Activated CD4-positive, alpha-beta T cell treated with anti-CD3 and anti-CD28 coated beads, Interleukin-2, amount 50 U/mL, for 16 hours (primary cell): ENCODE data around the gene AGBL4.
A peak's percentile ranks its signal among the peaks of the same experiment; 100 is the strongest.
"Not testable (repeated sequence)": the region's sequence is repeated elsewhere in the genome, so short reads cannot be mapped to it uniquely, and the experiment has no call there.

Experiments used
- DNase-seq: peaks from one replicate; pipeline ENCODE4 v3.0.0-alpha.2; 2020

The AGBL4 gene

DNA sequence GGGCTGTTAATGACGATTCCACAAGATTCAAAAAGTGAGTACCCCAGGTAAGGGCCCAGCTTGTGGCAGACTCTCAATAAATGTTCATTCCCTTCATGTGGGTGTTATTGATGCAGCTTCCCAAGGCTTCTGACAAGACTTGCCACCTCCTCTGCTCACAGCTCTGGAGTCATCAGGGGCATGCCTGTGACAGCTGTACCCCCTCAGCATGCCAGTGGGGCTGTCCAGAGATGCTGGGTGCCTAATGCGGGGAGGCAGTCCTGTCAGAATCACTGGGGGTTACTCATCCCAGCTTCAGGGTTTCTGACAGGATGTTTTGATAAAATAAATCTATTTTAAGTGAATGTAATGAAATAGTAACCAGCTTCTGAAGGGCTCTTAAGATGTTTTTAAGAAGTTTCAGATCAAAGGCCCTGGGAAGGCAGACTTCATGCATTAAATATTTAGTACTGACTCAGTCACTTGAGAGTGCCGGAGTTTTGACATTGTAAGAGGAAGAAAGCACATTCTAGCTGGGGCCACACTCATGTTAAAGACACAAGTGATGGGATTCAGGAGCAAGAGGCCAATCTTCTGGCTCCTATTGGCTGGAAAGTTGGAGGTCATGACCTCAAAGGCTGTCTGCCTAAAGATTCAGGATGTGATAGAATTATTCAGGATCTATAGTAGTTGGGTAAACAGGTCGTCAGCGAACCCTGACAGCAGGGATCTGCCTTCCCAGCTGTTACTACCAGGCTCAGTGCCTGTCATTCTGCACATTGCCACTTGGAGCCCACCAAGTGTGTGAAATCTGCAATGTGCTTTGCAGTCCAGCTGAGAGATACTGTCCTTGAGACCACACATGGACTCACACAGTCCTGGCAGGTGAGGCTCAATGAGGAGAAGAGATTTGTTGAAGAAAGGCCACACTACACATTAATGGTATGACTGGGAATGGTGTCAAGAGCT lies 1007.5 kb downstream of the AGBL4 start:
- no peak for DNase-seq

- peak; percentile 8 for DNase-seq
These were observed 1010.7 kb downstream of the AGBL4 start for GRCh38 chr1:49013079-49013478.

DNA sequence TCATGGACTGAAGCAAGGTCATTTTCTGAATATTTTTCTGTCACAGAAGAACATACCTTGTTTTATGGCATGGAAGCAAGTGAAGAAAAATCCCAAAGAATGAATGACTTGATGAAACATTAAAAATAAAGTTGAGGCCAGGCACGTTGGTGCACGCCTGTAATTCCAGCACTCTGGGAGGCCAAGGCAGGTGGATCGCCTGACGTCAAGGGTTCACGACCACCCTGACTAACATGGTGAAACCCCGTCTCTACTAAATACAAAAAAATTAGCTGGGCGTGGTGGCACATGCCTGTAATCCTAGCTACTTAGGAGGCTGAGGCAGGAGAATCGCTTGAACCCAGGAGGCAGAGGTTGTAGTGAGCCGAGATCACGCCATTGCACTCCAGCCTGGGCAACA lies 1020.8 kb downstream of the AGBL4 start:
- DNase-seq = not testable (repeated sequence)

- DNase-seq = no peak
These were observed 1024.4 kb downstream of the AGBL4 start for GRCh38 chr1:48999321-48999720.

GRCh38 chr1:48996311-48996710 lies 1027.4 kb downstream of the AGBL4 start:
- DNase-seq = no peak

DNA sequence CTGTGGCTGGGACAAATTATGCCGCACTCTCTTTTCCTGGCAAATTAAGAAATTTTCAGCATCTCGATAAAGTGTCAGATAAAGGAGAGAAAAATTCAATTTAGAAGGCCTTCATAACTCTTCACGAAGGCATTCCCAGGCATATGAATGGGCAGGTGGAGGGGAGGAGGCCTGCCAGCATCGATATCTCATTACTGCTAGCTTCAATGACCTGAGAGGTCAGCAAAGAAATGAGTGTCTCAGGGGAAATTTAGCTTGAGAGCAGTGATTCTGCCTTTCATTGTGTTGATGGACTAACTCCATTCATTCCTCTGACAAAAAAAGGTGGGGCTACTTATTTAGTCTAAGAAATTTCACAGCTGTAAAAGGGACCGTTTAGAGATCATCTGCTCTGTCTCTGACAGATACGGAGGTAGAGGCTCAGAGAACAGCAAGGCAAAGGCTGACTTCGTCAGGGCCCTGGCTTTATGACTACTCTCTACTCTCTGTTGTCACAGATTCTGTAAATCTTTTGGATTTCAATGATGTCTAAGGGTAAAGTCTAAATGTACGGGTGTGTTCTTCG lies 1035.0 kb downstream of the AGBL4 start:
- DNase-seq = no peak

GRCh38 chr1:48979940-48980339 lies 1043.8 kb downstream of the AGBL4 start:
- DNase-seq = no peak

DNA sequence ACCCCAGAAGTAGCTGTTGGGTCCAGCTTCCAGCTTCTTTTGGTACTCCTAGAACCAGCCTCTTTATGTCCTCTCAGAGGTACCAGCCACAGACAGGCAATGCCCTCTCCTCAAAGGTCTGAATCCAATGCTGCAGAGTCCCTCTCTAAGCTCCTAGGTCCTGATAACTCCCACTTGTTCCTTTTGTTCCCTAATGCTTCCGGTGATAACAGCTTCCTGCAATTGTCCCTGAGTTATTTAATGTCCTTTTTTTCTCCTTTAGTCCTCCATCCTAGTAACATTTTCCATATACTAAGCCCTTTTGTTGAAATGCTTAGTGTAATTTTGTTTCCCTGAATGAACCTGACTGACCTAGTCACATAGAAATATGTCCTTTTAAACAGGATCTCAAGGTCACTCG lies 1045.3 kb downstream of the AGBL4 start:
- no peak for DNase-seq

DNA sequence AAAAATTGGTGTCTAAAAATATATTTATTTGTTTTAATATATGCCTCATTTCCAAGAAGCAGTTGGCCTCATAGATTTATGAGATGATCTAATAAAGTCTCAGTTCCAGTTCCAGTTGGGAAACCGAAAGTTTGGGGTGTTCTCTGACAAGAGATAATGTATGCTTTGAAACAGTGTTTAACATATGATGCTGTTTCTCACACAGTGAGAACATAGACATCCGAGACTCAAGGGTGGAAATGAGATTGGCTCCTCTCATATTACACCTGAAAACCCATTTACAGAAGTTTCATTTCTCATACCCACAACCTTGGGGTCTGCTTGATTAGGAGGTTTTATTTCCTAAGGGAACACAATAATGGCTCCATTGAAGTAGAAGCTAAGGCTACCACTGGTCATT lies 1046.5 kb downstream of the AGBL4 start:
- DNase-seq = no peak

DNA sequence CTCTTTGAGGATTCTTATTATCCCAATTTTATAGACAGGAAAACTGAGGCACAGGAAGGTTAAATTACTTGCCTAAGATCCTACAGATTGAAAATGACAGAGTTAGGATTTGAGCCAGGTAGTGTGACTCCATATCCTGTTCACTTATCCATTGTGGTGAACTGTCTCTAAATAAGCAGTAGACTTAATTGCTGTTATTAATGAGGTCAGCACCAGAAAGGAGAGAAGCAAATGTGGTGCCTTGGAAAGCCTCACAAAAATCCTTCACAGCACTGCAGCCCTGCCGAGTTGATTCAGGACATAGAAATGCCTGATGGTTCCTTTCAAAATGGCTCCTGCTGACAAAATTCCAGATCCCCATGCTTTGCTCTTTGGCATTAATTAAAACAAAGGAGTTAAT lies 1053.8 kb downstream of the AGBL4 start:
- no peak for DNase-seq

- DNase-seq = no peak
These were observed 1056.4 kb downstream of the AGBL4 start for GRCh38 chr1:48967318-48967717.

- DNase-seq = no peak
These were observed 1057.2 kb downstream of the AGBL4 start for GRCh38 chr1:48966583-48966982.

DNA sequence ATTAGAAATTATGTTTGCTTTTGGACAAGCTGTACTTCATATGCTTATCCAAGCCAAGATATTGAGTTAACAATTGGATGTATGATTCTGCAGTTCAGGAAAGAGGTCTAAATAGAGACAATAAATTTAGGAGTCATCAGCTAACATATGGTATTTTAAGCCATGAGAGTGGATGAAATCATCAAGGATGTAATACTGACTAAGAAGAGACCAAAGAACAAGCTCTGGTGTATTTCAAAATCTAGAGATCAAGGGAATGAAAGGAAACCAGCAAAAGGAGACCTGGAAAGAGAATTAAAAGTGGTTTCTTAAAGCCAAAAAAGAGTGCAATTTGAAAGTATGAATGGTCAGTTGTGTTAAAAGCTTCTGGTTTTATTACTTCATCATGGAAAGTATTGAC lies 1063.4 kb downstream of the AGBL4 start:
- no peak for DNase-seq

DNA sequence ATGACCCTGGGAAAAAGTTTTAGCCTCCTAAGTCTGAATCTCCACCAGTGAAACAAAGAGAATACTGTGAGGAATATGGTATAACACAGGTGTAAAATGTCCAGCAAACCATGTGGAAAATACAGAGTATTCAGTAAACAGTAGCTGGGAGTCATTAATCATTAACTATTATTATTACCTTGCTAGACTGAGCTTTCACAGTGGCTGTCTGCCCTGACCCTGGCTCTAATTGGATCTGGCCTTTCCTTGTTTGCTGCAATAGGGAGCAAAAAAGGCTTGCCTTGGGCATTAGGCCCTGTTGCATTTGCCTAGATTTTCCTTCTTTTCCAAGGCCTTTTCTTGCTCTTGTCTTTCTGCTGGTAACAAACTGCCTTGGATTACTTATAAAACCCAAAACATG lies 1068.0 kb downstream of the AGBL4 start:
- DNase-seq = no peak

- DNase-seq = no peak
These were observed 1070.1 kb downstream of the AGBL4 start for GRCh38 chr1:48953617-48954016.

- DNase-seq = no peak
These were observed 1075.2 kb downstream of the AGBL4 start for GRCh38 chr1:48948562-48948961.

- no peak for DNase-seq
These were observed 1075.8 kb downstream of the AGBL4 start for GRCh38 chr1:48947761-48948537.

GRCh38 chr1:48946070-48946469 lies 1077.7 kb downstream of the AGBL4 start:
- DNase-seq = no peak

DNA sequence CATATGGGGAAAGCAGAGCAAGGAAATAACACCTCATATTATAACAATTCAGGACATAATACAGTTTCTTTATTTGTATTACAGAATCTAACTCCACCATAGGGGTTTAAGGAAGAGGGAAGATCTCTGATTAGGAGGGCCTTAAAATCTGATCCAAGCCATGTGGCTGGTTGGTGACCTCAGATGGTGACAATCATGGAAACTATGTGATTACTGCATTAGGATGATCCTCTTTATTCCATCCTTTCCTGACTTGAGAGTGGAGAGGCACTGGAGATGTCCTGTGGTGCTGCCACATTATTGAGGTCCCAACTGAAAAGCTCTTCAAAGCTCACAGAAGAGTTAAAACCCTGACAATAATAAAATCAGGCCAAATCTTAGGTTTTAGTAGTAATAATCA lies 1078.9 kb downstream of the AGBL4 start:
- DNase-seq = no peak

DNA sequence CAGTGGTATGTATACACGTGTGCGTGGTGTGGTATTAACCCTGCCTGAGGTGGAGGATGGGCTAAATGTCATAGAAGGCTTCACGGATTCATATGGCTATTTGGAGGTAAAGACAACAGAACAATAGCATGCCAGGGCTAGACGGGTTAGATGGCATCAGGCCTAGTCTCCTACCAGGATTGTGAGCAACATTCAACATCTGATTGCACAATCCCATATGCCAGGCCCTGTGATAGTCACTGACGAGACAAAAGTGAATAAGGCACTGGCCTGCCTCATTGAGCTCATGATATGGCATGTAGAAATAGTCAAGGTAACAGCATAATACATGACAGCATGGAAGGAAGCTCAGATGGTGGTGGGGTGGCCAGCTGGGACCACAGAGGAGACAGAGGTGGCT lies 1079.9 kb downstream of the AGBL4 start:
- no peak for DNase-seq

GRCh38 chr1:48943393-48943792 lies 1080.4 kb downstream of the AGBL4 start:
- DNase-seq = no peak

DNA sequence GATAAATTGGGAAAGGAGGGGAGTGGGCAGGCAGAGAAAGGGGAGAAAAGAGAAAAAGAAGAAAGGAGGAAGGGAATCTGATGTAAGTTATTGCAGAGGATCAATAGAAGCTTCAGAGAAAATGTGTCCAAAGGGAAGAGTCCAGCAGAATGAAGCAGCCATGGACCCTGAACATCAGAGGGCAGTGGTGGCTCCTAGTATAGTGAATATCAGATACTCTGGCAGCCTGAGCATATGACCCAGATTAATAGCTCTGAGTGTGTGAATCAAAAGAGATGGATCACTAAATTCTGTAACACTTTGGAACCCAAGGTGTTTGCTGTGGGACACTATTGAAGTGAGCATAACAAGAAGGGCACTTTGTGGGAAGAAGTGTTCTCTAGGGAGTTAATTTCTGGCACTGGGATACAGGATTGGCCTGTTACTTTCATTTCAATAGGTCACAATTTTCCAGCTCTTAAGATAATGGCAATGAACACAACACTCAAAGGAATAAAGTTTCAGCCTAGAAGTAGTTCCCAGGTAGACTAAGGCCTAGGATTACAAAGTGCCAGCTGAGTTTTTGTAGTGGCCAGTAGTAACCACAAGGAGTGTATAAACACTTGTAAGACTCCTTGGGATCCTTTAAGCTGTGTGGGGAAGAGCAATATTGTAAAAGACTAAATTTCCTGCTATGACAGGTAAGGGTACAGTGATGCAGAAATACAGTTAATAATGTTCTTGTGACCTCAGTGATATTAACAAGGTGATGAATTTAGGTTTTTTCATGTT lies 1082.6 kb downstream of the AGBL4 start:
- no peak for DNase-seq

GRCh38 chr1:48940354-48940753 lies 1083.4 kb downstream of the AGBL4 start:
- no peak for DNase-seq
